Adipocyte (in vitro differentiated cells): Measurements from ENCODE around the gene OBSL1.
A peak's percentile ranks its signal among the peaks of the same experiment; 100 is the strongest.

Experiments used
- DNase-seq: peaks from one replicate; pipeline ENCODE4 v3.0.0-alpha.2; 2015; ENCODE audit warnings: low read depth
- H3K27me3 ChIP-seq: replicated peaks from 2 replicates; pipeline ENCODE4 v1.7.0; 2013; ENCODE audit warnings: mild to moderate bottlenecking, low read length, moderate library complexity; ENCODE audit not compliant: control insufficient read depth, insufficient read depth
- H3K36me3 ChIP-seq: 2 replicates; pipeline ENCODE4 v1.7.0; 2013; ENCODE audit warnings: low read length, mild to moderate bottlenecking, moderate library complexity; ENCODE audit not compliant: control insufficient read depth, insufficient read depth, severe bottlenecking
- H3K4me1 ChIP-seq: 2 replicates; pipeline ENCODE4 v1.7.0; 2013; ENCODE audit warnings: mild to moderate bottlenecking, low read length, moderate library complexity; ENCODE audit not compliant: control insufficient read depth, insufficient read depth
- H3K4me3 ChIP-seq: 2 replicates; pipeline ENCODE4 v1.7.0; 2013; ENCODE audit warnings: mild to moderate bottlenecking, low read length, moderate library complexity
- H3K9ac ChIP-seq: 2 replicates; pipeline ENCODE4 v1.7.0; 2013; ENCODE audit warnings: mild to moderate bottlenecking, low read length, moderate library complexity
- H3K9me3 ChIP-seq: 2 replicates; pipeline ENCODE4 v1.7.0; 2013; ENCODE audit warnings: mild to moderate bottlenecking, low read length, moderate library complexity; ENCODE audit not compliant: control insufficient read depth

Gene OBSL1

GRCh38 chr2:219595256-219595655 lies 23.9 kb upstream of the OBSL1 start:
- peak; percentile 42 for DNase-seq
- peak overlapping the region; percentile 75 for H3K9ac ChIP-seq
- peak overlapping the region; percentile 11 for H3K4me3 ChIP-seq
- no peaks in the 10 kb centered on the region for H3K36me3 ChIP-seq
- no peaks in the 10 kb centered on the region for H3K9me3 ChIP-seq
- no peaks in the 10 kb centered on the region for H3K27me3 ChIP-seq
- peaks cover 36% of the 10 kb centered on the region for H3K4me1 ChIP-seq

DNA sequence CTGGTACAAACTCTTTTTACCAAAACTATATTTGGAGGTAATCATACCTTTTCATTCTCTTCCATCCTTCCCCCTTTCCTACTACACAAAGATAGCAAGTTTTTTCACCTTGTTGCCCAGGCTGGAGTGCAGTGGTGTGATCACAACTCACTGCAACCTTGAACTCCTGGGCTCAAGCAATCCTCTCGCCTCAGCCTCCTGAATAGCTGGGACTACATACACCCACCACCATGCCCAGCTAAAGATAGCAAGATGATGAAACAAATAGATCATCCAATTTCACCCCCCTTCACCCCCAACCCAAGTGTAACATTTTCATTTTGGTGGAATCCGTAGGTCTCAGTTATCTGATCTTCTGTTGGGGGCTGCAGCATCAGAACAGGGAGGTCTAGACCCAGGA lies 21.8 kb upstream of the OBSL1 start:
- no peaks in the 10 kb centered on the region for H3K27me3 ChIP-seq
- H3K9me3 ChIP-seq: no peaks in the 10 kb centered on the region
- H3K36me3 ChIP-seq: no peaks in the 10 kb centered on the region
- H3K4me1 ChIP-seq: peaks cover 26% of the 10 kb centered on the region
- DNase-seq: no peak
- H3K4me3 ChIP-seq: no peak overlapping the region
- no peak overlapping the region for H3K9ac ChIP-seq

- DNase-seq: peak; percentile 62
- H3K4me1 ChIP-seq: peaks cover 26% of the 10 kb centered on the region
- H3K9ac ChIP-seq: no peak overlapping the region
- no peaks in the 10 kb centered on the region for H3K9me3 ChIP-seq
- no peak overlapping the region for H3K4me3 ChIP-seq
- no peaks in the 10 kb centered on the region for H3K36me3 ChIP-seq
- no peaks in the 10 kb centered on the region for H3K27me3 ChIP-seq
Measured at GRCh38 chr2:219592736-219593135, 21.4 kb upstream of the OBSL1 start.

DNA sequence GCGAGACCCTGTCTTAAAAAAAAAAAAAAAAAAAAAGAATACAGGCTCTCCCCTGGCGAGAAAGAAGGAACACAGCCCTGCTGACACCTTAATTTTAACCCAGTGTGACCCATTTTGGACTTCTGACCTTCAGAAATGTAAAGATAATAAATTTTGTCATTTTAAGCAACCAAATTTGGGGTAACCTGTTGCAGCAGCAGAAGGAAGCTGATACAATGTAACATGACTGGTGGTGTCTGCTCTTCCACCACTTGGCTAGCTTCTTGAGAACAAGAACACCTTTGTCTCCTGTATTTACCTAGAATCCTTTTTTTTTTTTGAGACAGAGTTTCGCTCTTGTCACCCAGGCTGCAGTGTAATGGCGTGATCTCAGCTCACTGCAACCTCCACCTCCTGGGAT lies 19.8 kb upstream of the OBSL1 start:
- H3K4me1 ChIP-seq: peaks cover 14% of the 10 kb centered on the region
- no peaks in the 10 kb centered on the region for H3K36me3 ChIP-seq
- no peaks in the 10 kb centered on the region for H3K27me3 ChIP-seq

DNA sequence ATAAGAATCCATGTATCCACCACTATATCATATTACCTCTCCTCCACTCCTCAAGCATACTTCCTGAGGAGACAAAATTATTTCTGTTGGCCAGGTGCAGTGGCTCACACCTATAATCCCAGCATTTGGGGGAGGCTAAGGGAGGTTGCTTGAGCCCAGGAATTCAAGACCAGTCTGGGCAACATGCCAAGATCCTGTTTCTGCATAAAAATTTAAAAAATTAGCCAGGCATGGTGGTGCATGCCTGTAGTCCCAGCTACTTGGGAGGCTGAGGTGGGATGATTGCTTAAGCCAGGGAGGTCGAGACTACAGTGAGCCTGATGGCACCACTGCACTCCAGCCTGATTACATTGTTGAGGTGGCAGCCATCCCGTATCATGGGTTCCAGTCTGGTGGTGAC lies 10.0 kb upstream of the OBSL1 start:
- Histone ChIP-seq H3K4me1 (peaks cover 30% of the 10 kb centered on the region), H3K9ac (no peak overlapping the region), H3K27me3 (peaks cover 7% of the 10 kb centered on the region), H3K9me3 (no peaks in the 10 kb centered on the region), H3K36me3 (no peaks in the 10 kb centered on the region), H3K4me3 (no peak overlapping the region)
- DNase-seq: no peak

More for the DNA sequence above, 19.8 kb upstream of the OBSL1 start:
- no peak for DNase-seq
- Histone ChIP-seq H3K4me3 (no peak overlapping the region), H3K9ac (no peak overlapping the region), H3K9me3 (no peaks in the 10 kb centered on the region)

- Histone ChIP-seq H3K27me3 (peaks cover 13% of the 10 kb centered on the region), H3K36me3 (no peaks in the 10 kb centered on the region), H3K9ac (peak overlapping the region; percentile 21), H3K4me1 (peaks cover 30% of the 10 kb centered on the region), H3K4me3 (peak overlapping the region; percentile 38), H3K9me3 (no peaks in the 10 kb centered on the region)
- peak; percentile 74 for DNase-seq
Measured at GRCh38 chr2:219578811-219579613, 7.7 kb upstream of the OBSL1 start.

- DNase-seq: no peak
- H3K4me3 ChIP-seq: no peak overlapping the region
- H3K36me3 ChIP-seq: no peaks in the 10 kb centered on the region
Measured at GRCh38 chr2:219576505-219577388, 5.4 kb upstream of the OBSL1 start.

DNA sequence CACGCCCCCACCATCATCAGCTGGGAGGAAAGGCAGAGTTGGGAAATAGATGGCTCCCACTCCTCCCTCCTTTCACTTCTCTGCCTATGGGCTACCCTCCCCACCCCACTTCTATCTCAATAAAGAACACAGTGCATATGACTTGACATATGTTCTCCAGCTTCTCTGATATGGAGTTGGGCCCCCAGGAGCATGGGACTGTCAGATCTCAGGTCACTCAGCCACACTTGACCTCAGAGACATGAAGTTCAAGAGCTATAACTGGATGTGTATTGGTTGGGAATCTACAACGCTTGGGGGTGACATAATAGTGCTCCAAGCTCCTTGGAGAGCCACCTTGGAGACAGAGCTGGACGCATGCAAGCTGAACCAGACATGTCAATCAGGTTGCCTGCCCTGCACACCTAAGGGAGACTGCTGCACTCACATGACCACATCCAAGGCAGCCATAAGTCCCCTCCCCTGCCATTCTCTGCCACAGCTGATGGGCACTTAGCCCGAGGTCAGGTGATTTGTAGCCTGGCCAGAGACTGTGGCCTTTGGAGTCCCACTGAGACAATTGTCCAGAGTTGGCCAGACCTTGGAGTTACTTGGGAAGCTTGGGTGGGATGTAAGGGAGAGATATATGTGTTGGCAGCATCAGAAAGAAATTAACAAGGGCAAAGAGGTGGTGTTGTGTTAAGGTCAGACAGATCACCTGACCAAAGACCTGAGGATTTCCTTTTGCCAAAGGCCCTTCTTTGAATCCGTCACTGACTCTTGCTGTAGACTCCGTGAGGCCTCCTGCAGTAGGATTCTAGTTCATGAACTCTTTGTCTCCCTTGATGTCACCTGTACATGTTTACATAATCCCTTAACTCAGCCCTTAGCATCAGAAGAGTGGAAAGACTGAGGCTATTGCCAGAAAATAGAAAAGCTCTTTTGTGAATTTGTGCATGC lies 4.5 kb upstream of the OBSL1 start:
- DNase-seq: no peak
- no peak overlapping the region for H3K4me3 ChIP-seq

More at GRCh38 chr2:219576505-219577388, 5.4 kb upstream of the OBSL1 start:
- Histone ChIP-seq H3K27me3 (peaks cover 13% of the 10 kb centered on the region), H3K4me1 (peaks cover 33% of the 10 kb centered on the region), H3K9me3 (no peaks in the 10 kb centered on the region), H3K9ac (no peak overlapping the region)

DNA sequence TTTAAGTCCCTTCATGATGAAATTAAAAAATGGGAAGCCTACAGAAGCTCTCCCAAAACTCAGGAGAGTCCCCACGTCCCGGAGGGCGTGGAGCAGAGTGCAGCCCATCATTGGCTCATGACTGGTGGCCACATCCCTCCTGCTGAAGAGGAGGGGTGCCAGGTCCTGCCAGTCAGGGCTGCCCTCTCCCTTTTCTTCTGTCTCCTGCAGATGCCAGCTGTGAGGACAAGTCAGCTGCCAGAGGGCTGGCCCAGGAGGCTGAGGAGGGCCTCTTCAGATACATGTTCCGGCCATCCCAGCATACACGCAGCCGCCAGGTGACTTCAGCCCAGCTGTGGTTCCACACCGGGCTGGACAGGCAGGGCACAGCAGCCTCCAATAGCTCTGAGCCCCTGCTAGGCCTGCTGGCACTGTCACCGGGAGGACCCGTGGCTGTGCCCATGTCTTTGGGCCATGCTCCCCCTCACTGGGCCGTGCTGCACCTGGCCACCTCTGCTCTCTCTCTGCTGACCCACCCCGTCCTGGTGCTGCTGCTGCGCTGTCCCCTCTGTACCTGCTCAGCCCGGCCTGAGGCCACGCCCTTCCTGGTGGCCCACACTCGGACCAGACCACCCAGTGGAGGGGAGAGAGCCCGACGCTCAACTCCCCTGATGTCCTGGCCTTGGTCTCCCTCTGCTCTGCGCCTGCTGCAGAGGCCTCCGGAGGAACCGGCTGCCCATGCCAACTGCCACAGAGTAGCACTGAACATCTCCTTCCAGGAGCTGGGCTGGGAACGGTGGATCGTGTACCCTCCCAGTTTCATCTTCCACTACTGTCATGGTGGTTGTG lies 3.4 kb upstream of the OBSL1 start:
- Histone ChIP-seq H3K9ac (no peak overlapping the region), H3K36me3 (peaks cover 3% of the 10 kb centered on the region), H3K4me3 (no peak overlapping the region), H3K27me3 (peaks cover 13% of the 10 kb centered on the region), H3K9me3 (no peaks in the 10 kb centered on the region), H3K4me1 (peaks cover 38% of the 10 kb centered on the region)
- no peak for DNase-seq

More for the DNA sequence above, 4.5 kb upstream of the OBSL1 start:
- H3K4me1 ChIP-seq: peaks cover 36% of the 10 kb centered on the region
- H3K36me3 ChIP-seq: no peaks in the 10 kb centered on the region
- no peak overlapping the region for H3K9ac ChIP-seq
- H3K9me3 ChIP-seq: no peaks in the 10 kb centered on the region
- H3K27me3 ChIP-seq: peaks cover 13% of the 10 kb centered on the region

GRCh38 chr2:219573166-219573565 lies 1.8 kb upstream of the OBSL1 start:
- Histone ChIP-seq H3K9me3 (no peaks in the 10 kb centered on the region), H3K4me1 (peaks cover 30% of the 10 kb centered on the region), H3K9ac (no peak overlapping the region), H3K36me3 (peaks cover 12% of the 10 kb centered on the region), H3K4me3 (no peak overlapping the region), H3K27me3 (peaks cover 13% of the 10 kb centered on the region)
- no peak for DNase-seq
